NCI-H1417 treated with DMSO at 0.1 percent for 48 hours (cell line): Measurements from ENCODE around the gene OR1J2.

Source experiments
- DNase-seq: peaks from one replicate; lab custom pipeline; 2025; lab: John Stamatoyannopoulos, UW

Gene OR1J2

DNA sequence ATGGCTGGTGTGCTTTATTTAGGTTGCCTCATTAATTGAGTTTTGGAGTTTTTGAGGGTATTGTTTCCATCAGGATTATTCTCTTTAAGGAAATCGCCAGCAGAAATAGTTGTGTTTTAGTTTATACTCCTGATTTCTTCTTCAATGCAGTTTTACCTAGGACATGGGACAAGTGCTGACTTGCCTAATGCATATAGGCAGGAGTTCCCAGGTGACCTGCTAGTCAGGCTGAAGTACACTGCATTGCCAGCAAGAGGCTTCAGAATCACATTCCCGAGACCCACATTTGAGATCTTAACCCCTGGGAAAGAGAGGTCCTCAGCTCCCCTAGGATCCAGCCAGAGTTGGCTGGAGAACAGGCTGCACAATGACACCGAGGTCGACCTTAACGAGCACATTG lies 40.8 kb downstream of the OR1J2 start:
- no peak for DNase-seq

DNA sequence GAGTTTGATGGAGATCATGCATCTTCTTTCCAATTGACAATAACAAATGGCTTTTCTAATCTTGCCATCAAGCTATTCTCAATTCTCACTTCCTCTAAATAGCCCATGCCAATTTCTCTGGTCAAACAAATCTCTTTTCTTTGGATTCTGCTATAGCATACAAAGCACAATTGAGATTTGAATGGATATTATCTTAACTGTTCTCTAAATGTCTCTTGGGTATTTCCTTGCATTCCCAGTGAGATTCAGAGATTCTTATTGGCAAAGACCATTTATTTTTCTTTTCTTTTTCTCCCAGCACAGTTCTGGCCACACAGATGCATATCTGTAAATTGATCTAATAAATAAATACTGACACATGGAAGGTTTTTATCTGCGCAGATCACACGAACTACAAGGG lies 42.2 kb downstream of the OR1J2 start, which contains the start of gene OR1N2:
Gene OR1N2, plus strand, starts transcription at position 301 of the 400 bp plus-strand sequence. CDS start 100 bp downstream, outside the sequence.
- DNase-seq = no peak
